K562 (cell line): ENCODE measurements around the gene NAV2. TPM values are rescaled to one million over a fixed set of nuclear protein-coding genes. Genes with fewer than 3 reads are reported as not detected.
"Not testable (repeated sequence)": the region's sequence is repeated elsewhere in the genome, so short reads cannot be mapped to it uniquely, and the experiment has no call there.

Experiments used
- ATAC-seq: fragments of 200-7000 bp; cut with Tn5 transposase; 3 replicates; pipeline ENCODE4 v1.9.1; 2020; ENCODE audit warnings: moderate library complexity
- BruUV-seq: library from RNA; stranded (reverse); fragments of 400-500 nt; replicated peaks from 2 replicates; lab custom pipeline; 2021; lab: Mats Ljungman, UMichigan
- CTCF ChIA-PET: fragments of 300-600 bp; formaldehyde crosslinking; extraction: SDS; loops from one replicate; lab custom pipeline; 2021; ENCODE audit warnings: low intra/inter-chr PET ratio; lab: Yijun Ruan, JAX
- POLR2A ChIA-PET: fragments of 300-600, 350-650 bp; sonication (Branson Sonifier 250); formaldehyde crosslinking; extraction: SDS; loops from one replicate; lab custom pipeline; 2021; ENCODE audit warnings: antibody characterized with exemption, inconsistent platforms; lab: Yijun Ruan, JAX
- DNase-seq, 4 experiments: peaks; one replicate each; pipeline versions ENCODE4 v3.0.0 to v3.0.0-alpha.2; 2011 to 2018; ENCODE audit warnings: low spot score in 3 of 4, mixed read lengths in 3 of 4; ENCODE audit errors: extremely low read depth in 1 of 4
- FAIRE-seq: peaks from 2 replicates; lab custom pipeline; 2011; peaks lifted over from hg19 to GRCh38; lab: Jason Lieb, UNC
- H2AFZ ChIP-seq: 2 replicates; pipeline ENCODE4 v1.6.0; 2011; ENCODE audit warnings: low read depth, low read length, control low read depth, inconsistent platforms
- H3K27ac ChIP-seq: fragments of 200-600 bp; 3 replicates; pipeline ENCODE4 v1.8.0; 2011; ENCODE audit warnings: low read depth, mild to moderate bottlenecking, control low read depth, inconsistent platforms, low read length, moderate library complexity, mixed read lengths; ENCODE audit errors: extremely low read depth
- H3K27me3 ChIP-seq, 2 experiments: fragments of 300-600 bp in 1 of 2; 2 replicates in 1 of 2; 3 replicates in 1 of 2; pipeline versions ENCODE4 v1.6.0 to v1.8.0; 2011; ENCODE audit warnings: inconsistent platforms in 2 of 2, low read length in 2 of 2, mild to moderate bottlenecking in 1 of 2, mixed read lengths in 1 of 2, moderate library complexity in 1 of 2; ENCODE audit not compliant: control insufficient read depth in 2 of 2, insufficient read depth in 2 of 2
- H3K36me3 ChIP-seq: fragments of 300-600 bp; 3 replicates; pipeline ENCODE4 v1.8.0; 2011; ENCODE audit warnings: mild to moderate bottlenecking, low read length, inconsistent platforms; ENCODE audit not compliant: control insufficient read depth, insufficient read depth
- H3K4me1 ChIP-seq, 2 experiments: fragments of 200-600 bp in 1 of 2; replicated peaks in 1 of 2; 2 replicates in 1 of 2; 3 replicates in 1 of 2; pipeline versions ENCODE4 v1.5.1 to v1.8.0; 2011; ENCODE audit warnings: inconsistent platforms in 2 of 2, low read length in 2 of 2, mild to moderate bottlenecking in 1 of 2, mixed read lengths in 1 of 2, moderate library complexity in 1 of 2; ENCODE audit not compliant: control insufficient read depth in 2 of 2, insufficient read depth in 2 of 2
- H3K4me2 ChIP-seq: 2 replicates; pipeline ENCODE4 v1.6.1; 2011; ENCODE audit warnings: low read length, control low read depth, inconsistent platforms, mixed read lengths; ENCODE audit not compliant: insufficient read depth
- H3K4me3 ChIP-seq: fragments of 200-600 bp; sonication (generic), shearing (Covaris generic); 2 replicates; pipeline ENCODE4 v1.5.1; 2016; ENCODE audit warnings: control low read depth, inconsistent platforms
- H3K79me2 ChIP-seq: fragments of 200-600 bp; 3 replicates; pipeline ENCODE4 v1.8.0; 2011; ENCODE audit warnings: low read length, inconsistent platforms; ENCODE audit not compliant: control insufficient read depth, insufficient read depth
- H3K9ac ChIP-seq, 2 experiments: 2 replicates each; pipeline versions ENCODE4 v1.6.0 to v1.6.1; 2011; ENCODE audit warnings: low read depth in 2 of 2, low read length in 2 of 2, control low read depth in 1 of 2, inconsistent platforms in 1 of 2, mild to moderate bottlenecking in 1 of 2, mixed read lengths in 1 of 2; ENCODE audit not compliant: insufficient read depth in 1 of 2
- H3K9me1 ChIP-seq: one replicate; pipeline ENCODE4 v1.6.0; 2011; ENCODE audit warnings: inconsistent platforms, mild to moderate bottlenecking, low read length, moderate library complexity; ENCODE audit not compliant: control insufficient read depth, insufficient read depth
- H3K9me3 ChIP-seq: replicated peaks from 2 replicates; pipeline ENCODE4 v1.5.1; 2011; ENCODE audit warnings: low read depth, low read length, inconsistent platforms; ENCODE audit not compliant: control insufficient read depth, insufficient read depth
- H4K20me1 ChIP-seq: replicated peaks from 2 replicates; pipeline ENCODE4 v1.6.1; 2011; ENCODE audit warnings: low read length, inconsistent platforms, mixed read lengths; ENCODE audit not compliant: control insufficient read depth, insufficient read depth
- MBD2 ChIP-seq: sonication (generic); IDR thresholded peaks from 2 replicates; pipeline ENCODE4 v1.6.1; 2016; ENCODE audit warnings: low read depth, borderline replicate concordance
- TFAM ChIP-seq: fragments of 250-450 bp; sonication (Bioruptor Pico); conservative IDR thresholded peaks from 2 replicates; pipeline ENCODE4 v1.5.0; 2021; ENCODE audit warnings: mild to moderate bottlenecking, moderate library complexity
- ZKSCAN3 ChIP-seq: fragments of 250-450 bp; sonication (Bioruptor Pico); IDR thresholded peaks from 2 replicates; pipeline ENCODE4 v1.4.0; 2020
- ZNF184 ChIP-seq: sonication (generic); formaldehyde crosslinking; IDR thresholded peaks from 2 replicates; pipeline ENCODE4 v1.5.0; 2020; ENCODE audit warnings: missing genetic modification reagents
- WGBS: fragments of 100-300 bp; shearing (Covaris generic); methylation state at CpG from one replicate; pipeline ENCODE4 v1.1.6; 2016; ENCODE audit warnings: low coverage, mixed read lengths; ENCODE audit not compliant: insufficient coverage; ENCODE audit errors: missing lambda C conversion rate; 5-methylcytosine and 5-hydroxymethylcytosine counted together
- in situ Hi-C: fragments of 300-500 bp; cut with MboI; formaldehyde crosslinking; loops from 4 replicates; pipeline ENCODE4 v1.15.0; 2018; ENCODE audit warnings: inconsistent platforms, mixed read lengths
- intact Hi-C: fragments of 100-400 bp; cut with micrococcal nuclease; formaldehyde crosslinking; loops from 2 replicates; pipeline ENCODE4 v1.14.2; 2022
- polyA plus RNA-seq, 8 experiments: library from polyadenylated mRNA; depleted of rRNA in 4 of 8; stranded (reverse) in 5 of 8; unstranded in 3 of 8; fragments of >200 nt; fragmentation: Nextera tagmentation in 2 of 8; fragmentation: Illumina TruSeq in 1 of 8; extraction: Ambion mirVana in 2 of 8; extraction: Trizol in 1 of 8; gene quantifications; 2 replicates each; pipeline versions ENCODE4 v1.2.1 to v1.2.3, GENCODE V29; 2011 to 2014; ENCODE audit warnings: inconsistent platforms in 1 of 8, missing spikeins in 1 of 8
- total RNA-seq, 7 experiments: library from RNA; depleted of rRNA in 6 of 7; stranded (reverse); fragments of >200 nt in 6 of 7; fragmentation: Illumina TruSeq in 2 of 7; extraction: Trizol in 2 of 7; gene quantifications; 2 replicates each; pipeline versions ENCODE4 v1.2.1 to v1.2.3, GENCODE V29; 2011 to 2021; ENCODE audit warnings: low replicate concordance in 1 of 7
- TF ChIP-seq, protein P1 (sequence below): fragments of 450-650 bp; conservative IDR thresholded peaks from 2 replicates; pipeline ENCODE4 v1.6.1; 2016; ENCODE audit warnings: missing genetic modification characterization, low read depth, mild to moderate bottlenecking, control low read depth, missing compliant biosample characterization

Gene NAV2
- total and polyA plus RNA-seq, 9 of the 15 experiments (the other 6 are each of a cell fraction or from before 2014, with no cell fraction given): 0.03 to 0.35 (median 0.05) TPM

- ChIA-PET POLR2A (no interaction called here), CTCF (no interaction called here)
- Histone ChIP-seq H3K27me3 (no peaks in the 10 kb centered on the region), H3K79me2 (no peaks in the 10 kb centered on the region), H3K4me3 (no peak overlapping the region), H2AFZ (0 out of 2 replicates have a peak overlapping the region, but pooled peaks have one; percentile 4), H3K9ac (no peak overlapping the region), H3K4me2 (no peak overlapping the region), H3K9me1 (no peaks in the 10 kb centered on the region), H3K36me3 (no peaks in the 10 kb centered on the region), H3K9me3 (no peaks in the 10 kb centered on the region), H3K4me1 (peaks cover 0 to 7% of the 10 kb centered on the region in 2 experiments; a peak in 4 of 5 replicates), H4K20me1 (no peaks in the 10 kb centered on the region), H3K27ac (no peak overlapping the region)
- 40% methylated on average over 10 of the region's 10 CpGs for whole genome bisulfite sequencing
- no peak for DNase-seq
- no peak for ATAC-seq
- no TSS peak for BruUV-seq
- in situ Hi-C loops (loop anchor here (5.0 kb wide), 1 partner anchor 68 kb away; no protein-coding TSS in a partner anchor), intact Hi-C loops (loop anchor here (10.0 kb wide), 1 partner anchor 655 kb away; no protein-coding TSS in a partner anchor)
- FAIRE-seq: no peak
- TF ChIP-seq, protein P1, sequence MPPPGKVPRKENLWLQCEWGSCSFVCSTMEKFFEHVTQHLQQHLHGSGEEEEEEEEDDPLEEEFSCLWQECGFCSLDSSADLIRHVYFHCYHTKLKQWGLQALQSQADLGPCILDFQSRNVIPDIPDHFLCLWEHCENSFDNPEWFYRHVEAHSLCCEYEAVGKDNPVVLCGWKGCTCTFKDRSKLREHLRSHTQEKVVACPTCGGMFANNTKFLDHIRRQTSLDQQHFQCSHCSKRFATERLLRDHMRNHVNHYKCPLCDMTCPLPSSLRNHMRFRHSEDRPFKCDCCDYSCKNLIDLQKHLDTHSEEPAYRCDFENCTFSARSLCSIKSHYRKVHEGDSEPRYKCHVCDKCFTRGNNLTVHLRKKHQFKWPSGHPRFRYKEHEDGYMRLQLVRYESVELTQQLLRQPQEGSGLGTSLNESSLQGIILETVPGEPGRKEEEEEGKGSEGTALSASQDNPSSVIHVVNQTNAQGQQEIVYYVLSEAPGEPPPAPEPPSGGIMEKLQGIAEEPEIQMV: no peak
- no peak for TF ChIP-seq ZNF184 (CRISPR knock-in tag)
- TF ChIP-seq TFAM (CRISPR knock-in tag): no peak
- TF ChIP-seq ZKSCAN3: no peak
- TF ChIP-seq MBD2: no peak
Measured at GRCh38 chr11:19959648-19960059, 247.0 kb downstream of the NAV2 start.

GRCh38 chr11:19960410-19960809 is 247.8 kb downstream of the NAV2 start:
- FAIRE-seq, H3K9ac ChIP-seq, H3K9me1 ChIP-seq, H2AFZ ChIP-seq, POLR2A ChIA-PET, H3K4me2 ChIP-seq, H3K79me2 ChIP-seq, DNase-seq, H3K27me3 ChIP-seq, H3K36me3 ChIP-seq, H4K20me1 ChIP-seq, H3K4me1 ChIP-seq, CTCF ChIA-PET, BruUV-seq, H3K9me3 ChIP-seq, H3K4me3 ChIP-seq, H3K27ac ChIP-seq, intact Hi-C loops, ATAC-seq: not testable (repeated sequence)
- in situ Hi-C loops: loop anchor here (5.0 kb wide), 1 partner anchor 67 kb away; no protein-coding TSS in a partner anchor
- 53% methylated on average over 3 of the region's 3 CpGs for WGBS
